Type B pancreatic cell (in vitro differentiated cells): ENCODE data around the gene LYSMD2. TPM values are rescaled to one million over a fixed set of nuclear protein-coding genes. Genes with fewer than 3 reads are reported as not detected.

ENCODE experiments used
- DNase-seq: peaks from one replicate; pipeline ENCODE4 v3.0.0; 2021; ENCODE audit warnings: mixed read lengths; ENCODE audit not compliant: unreplicated experiment; ENCODE audit errors: extremely low spot score
- H3K27ac Mint-ChIP-seq: 2 replicates; pipeline ENCODE4 v1.8.0; 2021; ENCODE audit warnings: mild to moderate bottlenecking, mixed read lengths
- H3K27me3 Mint-ChIP-seq: 2 replicates; pipeline ENCODE4 v1.8.0; 2021; ENCODE audit warnings: mixed read lengths
- H3K36me3 Mint-ChIP-seq: 2 replicates; pipeline ENCODE4 v1.8.0; 2021; ENCODE audit warnings: mixed read lengths
- H3K4me1 Mint-ChIP-seq: one replicate; pipeline ENCODE4 v1.8.0; 2021; ENCODE audit warnings: mixed read lengths; ENCODE audit not compliant: unreplicated experiment
- H3K4me3 Mint-ChIP-seq: 2 replicates; pipeline ENCODE4 v1.8.0; 2021; ENCODE audit warnings: mild to moderate bottlenecking, mixed read lengths
- H3K9me3 Mint-ChIP-seq: 2 replicates; pipeline ENCODE4 v1.8.0; 2021; ENCODE audit warnings: mixed read lengths
- CTCF ChIP-seq: fragments of 200-600 bp; sonication (generic); conservative IDR thresholded peaks from 2 replicates; pipeline ENCODE4 v1.5.0; 2021; ENCODE audit warnings: antibody characterized with exemption, mild to moderate bottlenecking
- total RNA-seq: library from RNA; stranded (reverse); gene quantifications from 2 replicates; pipeline ENCODE4 v1.2.1, GENCODE V29; 2021; ENCODE audit warnings: low replicate concordance

LYSMD2 gene
- total RNA-seq, 1 donor from 2014 or later = 3.9 TPM

DNA sequence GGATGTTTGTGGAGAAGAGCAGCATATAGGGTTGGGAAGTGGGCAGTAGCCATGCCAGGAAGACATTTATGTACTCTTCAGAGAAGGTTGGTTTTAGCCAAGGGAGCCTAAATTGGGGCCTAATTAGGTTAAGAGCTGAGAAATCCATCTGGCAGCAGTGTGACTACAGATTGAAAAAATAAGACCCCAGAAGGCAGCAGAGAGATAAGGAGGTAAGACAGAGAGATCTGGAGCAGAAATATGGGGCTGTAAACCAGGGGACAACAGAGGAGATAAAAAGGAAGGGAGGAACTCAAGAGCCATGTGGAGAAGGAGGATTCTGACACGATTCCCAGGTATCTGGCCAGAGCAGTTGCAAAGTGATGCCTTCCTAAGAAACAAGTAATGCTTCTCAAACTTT is 23.3 kb downstream of the LYSMD2 start:
- no peak overlapping the region for H3K27ac Mint-ChIP-seq
- H3K9me3 Mint-ChIP-seq = no peaks in the 10 kb centered on the region
- peaks cover 8% of the 10 kb centered on the region for H3K27me3 Mint-ChIP-seq
- no peaks in the 10 kb centered on the region for H3K36me3 Mint-ChIP-seq
- DNase-seq = no peak
- no peaks in the 10 kb centered on the region for H3K4me1 Mint-ChIP-seq
- TF ChIP-seq CTCF = no peak
- H3K4me3 Mint-ChIP-seq = no peak overlapping the region

GRCh38 chr15:51709031-51709430 is 28.4 kb downstream of the LYSMD2 start:
- no peaks in the 10 kb centered on the region for H3K4me1 Mint-ChIP-seq
- TF ChIP-seq CTCF = no peak
- no peaks in the 10 kb centered on the region for H3K9me3 Mint-ChIP-seq
- H3K36me3 Mint-ChIP-seq = no peaks in the 10 kb centered on the region
- no peak overlapping the region for H3K27ac Mint-ChIP-seq
- H3K27me3 Mint-ChIP-seq = peaks cover 4% of the 10 kb centered on the region
- no peak overlapping the region for H3K4me3 Mint-ChIP-seq
- DNase-seq = no peak

- Mint-ChIP-seq H3K9me3 (no peaks in the 10 kb centered on the region), H3K36me3 (no peaks in the 10 kb centered on the region), H3K4me1 (no peaks in the 10 kb centered on the region), H3K4me3 (no peak overlapping the region), H3K27me3 (no peaks in the 10 kb centered on the region), H3K27ac (peak overlapping the region; percentile 66)
- no peak for DNase-seq
- no peak for TF ChIP-seq CTCF
These were observed 29.4 kb downstream of the LYSMD2 start for GRCh38 chr15:51708013-51708412.

- Mint-ChIP-seq H3K36me3 (no peaks in the 10 kb centered on the region), H3K4me1 (no peaks in the 10 kb centered on the region)
These were observed 30.4 kb downstream of the LYSMD2 start for GRCh38 chr15:51706926-51707608.

DNA sequence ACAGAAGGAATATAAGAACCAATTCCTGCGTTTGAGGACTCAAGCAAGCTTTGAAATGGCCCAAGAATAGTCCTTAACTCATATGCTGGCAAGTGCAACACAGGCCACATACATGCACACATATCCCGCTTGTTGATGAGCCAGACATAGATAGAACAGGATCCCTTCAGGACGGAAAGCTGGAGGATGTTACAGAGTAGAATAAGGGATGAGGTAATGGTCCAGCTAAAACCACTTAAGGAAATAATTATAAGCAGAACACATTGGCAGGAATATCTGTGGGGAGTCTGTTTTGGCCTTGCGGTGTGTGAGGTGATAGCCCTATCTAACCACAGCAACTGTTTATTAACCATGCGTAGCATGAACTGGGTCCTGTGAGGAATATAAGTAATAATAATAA is 31.2 kb downstream of the LYSMD2 start:
- no peak overlapping the region for H3K4me3 Mint-ChIP-seq
- H3K36me3 Mint-ChIP-seq = no peaks in the 10 kb centered on the region
- H3K27ac Mint-ChIP-seq = no peak overlapping the region
- no peaks in the 10 kb centered on the region for H3K9me3 Mint-ChIP-seq
- H3K4me1 Mint-ChIP-seq = no peaks in the 10 kb centered on the region
- no peak for DNase-seq
- no peak for TF ChIP-seq CTCF
- H3K27me3 Mint-ChIP-seq = no peaks in the 10 kb centered on the region

More at GRCh38 chr15:51706926-51707608, 30.4 kb downstream of the LYSMD2 start:
- DNase-seq = no peak
- Mint-ChIP-seq H3K27me3 (no peaks in the 10 kb centered on the region), H3K4me3 (no peak overlapping the region), H3K27ac (peak overlapping the region; percentile 66), H3K9me3 (no peaks in the 10 kb centered on the region)
- no peak for TF ChIP-seq CTCF
